HUES6 (cell line): ENCODE results near the gene DSTN.

Experiments used
- H3K27ac ChIP-seq: 2 replicates; pipeline ENCODE4 v1.7.0; 2013; ENCODE audit warnings: low read depth, mild to moderate bottlenecking, low read length, inconsistent platforms
- H3K27me3 ChIP-seq: 2 replicates; pipeline ENCODE4 v1.6.1; 2013; ENCODE audit warnings: low read length; ENCODE audit not compliant: control insufficient read depth, insufficient read depth
- H3K36me3 ChIP-seq: 2 replicates; pipeline ENCODE4 v1.6.1; 2013; ENCODE audit warnings: low read length; ENCODE audit not compliant: control insufficient read depth, insufficient read depth
- H3K4me1 ChIP-seq: 2 replicates; pipeline ENCODE4 v1.6.1; 2013; ENCODE audit warnings: low read length; ENCODE audit not compliant: control insufficient read depth, insufficient read depth
- H3K4me3 ChIP-seq: 2 replicates; pipeline ENCODE4 v1.5.1; 2013; ENCODE audit warnings: low read depth, low read length
- H3K9ac ChIP-seq: one replicate; pipeline ENCODE4 v1.6.1; 2013; ENCODE audit warnings: mild to moderate bottlenecking, low read length
- H3K9me3 ChIP-seq: 2 replicates; pipeline ENCODE4 v1.6.1; 2013; ENCODE audit warnings: low read depth, low read length; ENCODE audit not compliant: control insufficient read depth, insufficient read depth

DSTN gene

GRCh38 chr20:17598013-17598550 is 28.2 kb downstream of the DSTN start:
- Histone ChIP-seq H3K27ac (no peak overlapping the region), H3K4me1 (peaks cover 47% of the 10 kb centered on the region), H3K27me3 (no peaks in the 10 kb centered on the region), H3K9ac (no peak overlapping the region), H3K4me3 (no peak overlapping the region), H3K36me3 (peaks cover 6% of the 10 kb centered on the region), H3K9me3 (peaks cover 5% of the 10 kb centered on the region; the same call in 1 of the 2 replicates)

GRCh38 chr20:17601957-17602356 is 32.1 kb downstream of the DSTN start:
- Histone ChIP-seq H3K4me1 (peaks cover 39% of the 10 kb centered on the region), H3K9ac (no peak overlapping the region)

GRCh38 chr20:17602493-17602892 is 32.6 kb downstream of the DSTN start:
- Histone ChIP-seq H3K9me3 (peaks cover 5% of the 10 kb centered on the region; the same call in 1 of the 2 replicates), H3K9ac (no peak overlapping the region), H3K4me1 (peaks cover 39% of the 10 kb centered on the region), H3K27ac (peak overlapping the region; percentile 30; the same call in 1 of the 2 replicates), H3K27me3 (no peaks in the 10 kb centered on the region), H3K36me3 (peaks cover 25% of the 10 kb centered on the region), H3K4me3 (peak overlapping the region; percentile 38; the same call in 1 of the 2 replicates)

More at GRCh38 chr20:17601957-17602356, 32.1 kb downstream of the DSTN start:
- Histone ChIP-seq H3K9me3 (peaks cover 5% of the 10 kb centered on the region; the same call in 1 of the 2 replicates), H3K4me3 (peak overlapping the region; percentile 38; the same call in 1 of the 2 replicates), H3K27ac (peak overlapping the region; percentile 30), H3K36me3 (peaks cover 22% of the 10 kb centered on the region), H3K27me3 (no peaks in the 10 kb centered on the region)

GRCh38 chr20:17605131-17605660 is 35.3 kb downstream of the DSTN start:
- Histone ChIP-seq H3K9ac (no peak overlapping the region), H3K4me3 (no peak overlapping the region), H3K9me3 (no peaks in the 10 kb centered on the region), H3K36me3 (peaks cover 41% of the 10 kb centered on the region), H3K4me1 (peaks cover 30% of the 10 kb centered on the region), H3K27ac (no peak overlapping the region), H3K27me3 (no peaks in the 10 kb centered on the region)

GRCh38 chr20:17606001-17606400 is 36.1 kb downstream of the DSTN start:
- Histone ChIP-seq H3K27me3 (no peaks in the 10 kb centered on the region), H3K36me3 (peaks cover 41% of the 10 kb centered on the region), H3K9ac (no peak overlapping the region), H3K9me3 (no peaks in the 10 kb centered on the region), H3K4me1 (peaks cover 23% of the 10 kb centered on the region), H3K27ac (no peak overlapping the region), H3K4me3 (no peak overlapping the region)

GRCh38 chr20:17608701-17609497 is 39.0 kb downstream of the DSTN start:
- Histone ChIP-seq H3K9me3 (no peaks in the 10 kb centered on the region), H3K4me1 (peaks cover 15% of the 10 kb centered on the region; the same call in 1 of the 2 replicates), H3K4me3 (no peak overlapping the region), H3K9ac (no peak overlapping the region), H3K27me3 (no peaks in the 10 kb centered on the region), H3K27ac (no peak overlapping the region), H3K36me3 (peaks cover 39% of the 10 kb centered on the region)

- no peak overlapping the region for H3K27ac ChIP-seq
- no peak overlapping the region for H3K4me3 ChIP-seq
- peaks cover 16% of the 10 kb centered on the region; the same call in 1 of the 2 replicates for H3K4me1 ChIP-seq
- no peaks in the 10 kb centered on the region for H3K27me3 ChIP-seq
- no peak overlapping the region for H3K9ac ChIP-seq
- H3K9me3 ChIP-seq: no peaks in the 10 kb centered on the region
- peaks cover 38% of the 10 kb centered on the region for H3K36me3 ChIP-seq
Observed at GRCh38 chr20:17609811-17610377, 40.0 kb downstream of the DSTN start.

GRCh38 chr20:17610566-17611289 is 40.9 kb downstream of the DSTN start:
- no peaks in the 10 kb centered on the region for H3K9me3 ChIP-seq
- H3K36me3 ChIP-seq: peaks cover 39% of the 10 kb centered on the region
- peaks cover 18% of the 10 kb centered on the region; the same call in 1 of the 2 replicates for H3K4me1 ChIP-seq
- no peaks in the 10 kb centered on the region for H3K27me3 ChIP-seq
- H3K27ac ChIP-seq: peak overlapping the region; percentile 18; the same call in 1 of the 2 replicates
- H3K4me3 ChIP-seq: no peak overlapping the region
- H3K9ac ChIP-seq: no peak overlapping the region

- H3K9ac ChIP-seq: no peak overlapping the region
- no peak overlapping the region for H3K4me3 ChIP-seq
- H3K4me1 ChIP-seq: peaks cover 18% of the 10 kb centered on the region; the same call in 1 of the 2 replicates
- no peaks in the 10 kb centered on the region for H3K9me3 ChIP-seq
- no peaks in the 10 kb centered on the region for H3K27me3 ChIP-seq
- peaks cover 44% of the 10 kb centered on the region for H3K36me3 ChIP-seq
- H3K27ac ChIP-seq: no peak overlapping the region; the same call in 1 of the 2 replicates
Observed at GRCh38 chr20:17611290-17611539, 41.3 kb downstream of the DSTN start.

- H3K27me3 ChIP-seq: no peaks in the 10 kb centered on the region
- 0 out of 2 replicates have a peak overlapping the region, but pooled peaks have one; percentile 22 for H3K27ac ChIP-seq
Observed at GRCh38 chr20:17611540-17612286, 41.8 kb downstream of the DSTN start.

More at GRCh38 chr20:17611540-17612286, 41.8 kb downstream of the DSTN start:
- Histone ChIP-seq H3K9me3 (no peaks in the 10 kb centered on the region), H3K36me3 (peaks cover 49% of the 10 kb centered on the region), H3K4me1 (peaks cover 18% of the 10 kb centered on the region; the same call in 1 of the 2 replicates), H3K4me3 (no peak overlapping the region), H3K9ac (no peak overlapping the region)
